ENCODE results near the gene ENTPD6. TPM values are rescaled to one million over a fixed set of nuclear protein-coding genes. Genes with fewer than 3 reads are reported as not detected.

The ENTPD6 gene
- total and polyA plus RNA-seq, 2 experiments from 2014 or later = 80.4 to 87.1 TPM

GRCh38 chr20:25219365-25219764 lies 23.9 kb downstream of the ENTPD6 start:
- no peaks in the 10 kb centered on the region for H3K9me2 ChIP-seq (replicated peaks; ENCODE audit: insufficient read depth)

GRCh38 chr20:25220021-25220730 lies 24.7 kb downstream of the ENTPD6 start:
- H3K4me2 ChIP-seq = no peak overlapping the region
- H3K79me2 ChIP-seq = no peaks in the 10 kb centered on the region
- H2AFZ ChIP-seq = no peak overlapping the region
- 82% methylated on average over 16 of the region's 16 CpGs for WGBS (ENCODE audit: low lambda C conversion rate, missing lambda C conversion rate)
- H3K4me1 ChIP-seq (ENCODE audit: insufficient read depth) = peaks cover 13% of the 10 kb centered on the region
- no peak overlapping the region for H3K4me3 ChIP-seq
- no peak overlapping the region for H3K27ac ChIP-seq
- TF ChIP-seq CTCF (IDR thresholded peaks at IDR 0.05; ENCODE audit: poor library complexity) (peak; percentile 20), EZH2phosphoT487 (IDR thresholded peaks at IDR 0.05; ENCODE audit: low read depth, severe bottlenecking, unreplicated experiment) (no peak), EZH2 (IDR thresholded peaks at IDR 0.05; ENCODE audit: borderline replicate concordance) (no peak)
- no peaks in the 10 kb centered on the region for H3K27me3 ChIP-seq
- H3K9me3 ChIP-seq (ENCODE audit: low read depth) = no peaks in the 10 kb centered on the region
- no peaks in the 10 kb centered on the region for H3K9me2 ChIP-seq (replicated peaks; ENCODE audit: insufficient read depth)
- H3K36me3 ChIP-seq (replicated peaks; ENCODE audit: insufficient read depth, low read depth) = no peaks in the 10 kb centered on the region
- no peak for DNase-seq (ENCODE audit: low spot score)
- H4K20me1 ChIP-seq (ENCODE audit: insufficient read depth, poor library complexity, severe bottlenecking) = no peaks in the 10 kb centered on the region

More at GRCh38 chr20:25219365-25219764, 23.9 kb downstream of the ENTPD6 start:
- Histone ChIP-seq H4K20me1 (ENCODE audit: insufficient read depth, poor library complexity, severe bottlenecking) (no peaks in the 10 kb centered on the region), H3K27me3 (no peaks in the 10 kb centered on the region), H3K4me3 (no peak overlapping the region), H3K4me1 (ENCODE audit: insufficient read depth) (peaks cover 13% of the 10 kb centered on the region), H3K79me2 (no peaks in the 10 kb centered on the region), H2AFZ (no peak overlapping the region), H3K27ac (no peak overlapping the region), H3K9me3 (ENCODE audit: low read depth) (no peaks in the 10 kb centered on the region), H3K36me3 (replicated peaks; ENCODE audit: insufficient read depth, low read depth) (no peaks in the 10 kb centered on the region), H3K4me2 (no peak overlapping the region)
- TF ChIP-seq EZH2phosphoT487 (IDR thresholded peaks at IDR 0.05; ENCODE audit: low read depth, severe bottlenecking, unreplicated experiment) (no peak), EZH2 (IDR thresholded peaks at IDR 0.05; ENCODE audit: borderline replicate concordance) (no peak), CTCF (IDR thresholded peaks at IDR 0.05; ENCODE audit: poor library complexity) (no peak)
- DNase-seq (ENCODE audit: low spot score) = no peak
- 94% methylated on average over 7 of the region's 7 CpGs for WGBS (ENCODE audit: low lambda C conversion rate, missing lambda C conversion rate)

GRCh38 chr20:25220810-25221591 lies 25.5 kb downstream of the ENTPD6 start:
- no peaks in the 10 kb centered on the region for H3K36me3 ChIP-seq (replicated peaks; ENCODE audit: insufficient read depth, low read depth)
- H3K4me3 ChIP-seq = no peak overlapping the region
- H3K27me3 ChIP-seq = no peaks in the 10 kb centered on the region
- peaks cover 13% of the 10 kb centered on the region for H3K4me1 ChIP-seq (ENCODE audit: insufficient read depth)
- H3K9me3 ChIP-seq (ENCODE audit: low read depth) = no peaks in the 10 kb centered on the region
- H3K27ac ChIP-seq = no peak overlapping the region
- H4K20me1 ChIP-seq (ENCODE audit: insufficient read depth, poor library complexity, severe bottlenecking) = no peaks in the 10 kb centered on the region
- no peak for DNase-seq (ENCODE audit: low spot score)
- H3K4me2 ChIP-seq = no peak overlapping the region
- 96% methylated on average over 15 of the region's 15 CpGs for WGBS (ENCODE audit: low lambda C conversion rate, missing lambda C conversion rate)
- H3K79me2 ChIP-seq = no peaks in the 10 kb centered on the region
- no peaks in the 10 kb centered on the region for H3K9me2 ChIP-seq (replicated peaks; ENCODE audit: insufficient read depth)
- TF ChIP-seq CTCF (IDR thresholded peaks at IDR 0.05; ENCODE audit: poor library complexity) (no peak), EZH2 (IDR thresholded peaks at IDR 0.05; ENCODE audit: borderline replicate concordance) (no peak), EZH2phosphoT487 (IDR thresholded peaks at IDR 0.05; ENCODE audit: low read depth, severe bottlenecking, unreplicated experiment) (no peak)
- H2AFZ ChIP-seq = no peak overlapping the region
